ENCODE data around the gene SEC14L2. TPM values are rescaled to one million over a fixed set of nuclear protein-coding genes. Genes with fewer than 3 reads are reported as not detected.

The SEC14L2 gene
- total RNA-seq, 2 donors from 2014 or later, result 2.0 to 10.3 TPM

DNA sequence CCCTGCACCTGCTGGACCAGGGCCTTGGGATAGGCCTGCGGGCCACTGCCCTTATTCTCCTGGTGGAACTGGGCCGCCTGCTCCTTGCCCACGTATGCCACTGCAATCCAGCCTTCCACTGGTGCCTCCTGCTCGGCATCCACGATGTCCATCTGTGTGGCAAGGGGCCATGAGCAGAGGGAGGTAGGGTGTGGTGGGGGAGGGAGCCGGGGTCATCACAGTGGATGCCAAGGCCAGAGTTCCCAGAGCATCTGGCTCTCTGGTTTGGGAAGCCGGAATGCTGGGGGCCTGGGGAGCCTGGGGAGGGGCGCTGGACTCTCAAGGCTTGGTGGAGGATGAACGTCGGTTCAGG is 10.2 kb upstream of the SEC14L2 start:
- H3K4me1 ChIP-seq, result peaks cover 5% of the 10 kb centered on the region
- no peak overlapping the region for H3K27ac ChIP-seq
- H3K27me3 ChIP-seq, result no peaks in the 10 kb centered on the region
- TF ChIP-seq, protein P1, sequence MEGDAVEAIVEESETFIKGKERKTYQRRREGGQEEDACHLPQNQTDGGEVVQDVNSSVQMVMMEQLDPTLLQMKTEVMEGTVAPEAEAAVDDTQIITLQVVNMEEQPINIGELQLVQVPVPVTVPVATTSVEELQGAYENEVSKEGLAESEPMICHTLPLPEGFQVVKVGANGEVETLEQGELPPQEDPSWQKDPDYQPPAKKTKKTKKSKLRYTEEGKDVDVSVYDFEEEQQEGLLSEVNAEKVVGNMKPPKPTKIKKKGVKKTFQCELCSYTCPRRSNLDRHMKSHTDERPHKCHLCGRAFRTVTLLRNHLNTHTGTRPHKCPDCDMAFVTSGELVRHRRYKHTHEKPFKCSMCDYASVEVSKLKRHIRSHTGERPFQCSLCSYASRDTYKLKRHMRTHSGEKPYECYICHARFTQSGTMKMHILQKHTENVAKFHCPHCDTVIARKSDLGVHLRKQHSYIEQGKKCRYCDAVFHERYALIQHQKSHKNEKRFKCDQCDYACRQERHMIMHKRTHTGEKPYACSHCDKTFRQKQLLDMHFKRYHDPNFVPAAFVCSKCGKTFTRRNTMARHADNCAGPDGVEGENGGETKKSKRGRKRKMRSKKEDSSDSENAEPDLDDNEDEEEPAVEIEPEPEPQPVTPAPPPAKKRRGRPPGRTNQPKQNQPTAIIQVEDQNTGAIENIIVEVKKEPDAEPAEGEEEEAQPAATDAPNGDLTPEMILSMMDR (IDR thresholded peaks at IDR 0.05), result no peak
- intact Hi-C loops (cut with DNase I), result loop anchor here (2.0 to 5.0 kb wide), 3 partner anchors 100 to 279 kb away; no protein-coding TSS in a partner anchor
- H3K9me3 ChIP-seq, result no peaks in the 10 kb centered on the region
- H3K36me3 ChIP-seq, result no peaks in the 10 kb centered on the region
- peak; percentile 21 for DNase-seq
- H3K9ac ChIP-seq (ENCODE audit: low read depth in 2 of 2, low read length in 2 of 2), result peak overlapping the region; percentile 66 to 78
- H3K4me3 ChIP-seq, result peak overlapping the region; percentile 44

DNA sequence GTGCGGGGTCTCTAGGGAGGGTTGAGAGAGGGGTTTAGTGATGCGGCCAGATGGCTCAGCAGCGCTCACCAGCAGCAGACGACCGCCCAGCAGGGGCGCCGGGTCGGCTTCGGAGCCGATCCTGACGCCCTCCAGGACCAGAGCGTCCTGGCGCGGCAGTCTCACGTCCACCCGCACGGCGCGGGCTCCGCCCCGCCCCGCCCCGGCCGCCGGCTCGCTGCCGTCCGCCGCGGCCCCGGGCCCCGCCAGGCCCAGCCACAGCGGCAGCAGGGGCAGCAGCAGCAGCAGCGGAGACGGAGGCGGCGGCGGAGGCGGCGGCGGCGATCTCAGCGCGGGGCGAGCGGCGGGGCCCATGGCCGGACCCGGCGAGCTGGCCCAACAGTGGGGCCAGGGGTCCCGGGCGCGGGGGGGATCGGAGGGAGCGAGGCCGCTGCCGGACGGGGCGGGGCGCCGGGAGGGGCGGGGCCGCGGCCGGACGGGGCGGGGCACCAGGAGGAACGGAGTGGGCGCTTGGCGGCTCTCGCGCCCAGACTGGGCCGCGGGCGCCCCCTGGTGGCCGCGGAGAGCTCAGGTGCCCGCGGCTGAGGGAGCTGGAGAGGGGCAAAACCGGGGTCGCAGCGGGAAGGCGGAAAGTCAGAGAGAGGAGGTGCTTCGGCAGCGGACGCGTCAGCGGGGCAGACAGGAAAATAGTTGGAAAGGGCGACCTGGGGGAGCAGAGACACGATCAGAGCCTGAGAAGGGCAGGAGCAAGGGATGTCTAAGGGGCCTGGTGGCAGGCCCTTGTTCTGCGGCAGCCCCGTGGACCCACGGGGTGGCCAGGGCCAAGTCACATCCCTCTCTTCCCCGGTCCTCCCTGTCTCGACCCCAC is 9.6 kb upstream of the SEC14L2 start, which contains the start of gene RNF215:
Gene RNF215, minus strand, starts transcription at position 452 of the 868 bp plus-strand sequence. Its CDS starts 98 bp downstream, at position 354.
- peaks cover 5% of the 10 kb centered on the region for H3K4me1 ChIP-seq
- H3K4me3 ChIP-seq, result peak within 1 kb of the TSS; percentile 44
- no peaks in the 10 kb centered on the region for H3K9me3 ChIP-seq
- intact Hi-C loops (cut with DNase I), result loop anchor here (2.0 to 5.0 kb wide), 3 partner anchors 100 to 280 kb away; no protein-coding TSS in a partner anchor
- H3K36me3 ChIP-seq, result no peaks in the 10 kb centered on the region
- no peak within 1 kb of the TSS for H3K27ac ChIP-seq
- no peaks in the 10 kb centered on the region for H3K27me3 ChIP-seq
- H3K9ac ChIP-seq (ENCODE audit: low read depth in 2 of 2, low read length in 2 of 2), result peak within 1 kb of the TSS; percentile 66 to 78
- TF ChIP-seq, protein P1 (IDR thresholded peaks at IDR 0.05), result peak; percentile 89
- peak; percentile 85 for DNase-seq

DNA sequence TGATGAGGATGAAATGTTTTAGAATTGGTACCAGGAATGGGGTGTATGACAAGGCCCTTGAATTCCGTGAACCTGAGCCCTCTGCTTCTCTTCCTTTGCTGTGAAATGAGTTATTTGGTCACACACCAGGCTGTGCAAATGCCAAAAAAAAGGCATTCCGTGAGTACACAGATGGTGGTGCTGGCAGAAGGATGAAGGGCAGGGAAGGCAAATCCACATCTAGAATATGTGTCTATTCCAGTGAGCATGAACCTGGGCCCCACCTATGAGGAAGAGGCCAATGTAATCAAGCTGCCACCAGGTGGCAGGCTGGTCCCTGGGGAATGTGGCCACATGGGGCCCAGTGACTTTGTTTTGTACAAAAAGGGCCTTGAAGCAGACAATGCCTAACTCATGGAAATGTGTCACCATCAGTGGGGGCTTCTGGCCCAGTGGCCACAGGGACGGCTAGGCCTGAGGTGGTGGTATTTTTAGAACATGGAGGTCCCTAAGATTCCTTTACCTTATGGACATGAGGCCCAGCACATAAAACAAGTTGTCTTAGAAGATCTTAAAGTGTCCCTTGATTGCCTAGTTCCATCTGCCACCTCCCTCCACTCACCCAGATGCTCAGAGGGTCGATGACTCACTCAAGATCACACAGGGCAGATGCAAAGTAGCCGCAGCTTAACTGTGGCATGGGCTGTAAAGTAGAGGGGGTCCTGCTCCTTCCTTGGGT is 5.7 kb upstream of the SEC14L2 start:
- Histone ChIP-seq H3K9ac (ENCODE audit: low read depth in 2 of 2, low read length in 2 of 2) (no peak overlapping the region), H3K27ac (no peak overlapping the region), H3K36me3 (no peaks in the 10 kb centered on the region), H3K27me3 (no peaks in the 10 kb centered on the region), H3K4me3 (no peak overlapping the region), H3K4me1 (peaks cover 5% of the 10 kb centered on the region), H3K9me3 (no peaks in the 10 kb centered on the region)
- DNase-seq, result peak; percentile 78
- TF ChIP-seq, protein P1 (IDR thresholded peaks at IDR 0.05), result peak; percentile 90
- intact Hi-C loops (cut with DNase I), result loop anchor here (2.0 to 5.0 kb wide), 2 partner anchors 36 to 94 kb away; partner anchors contain the start of gene MTFP1

DNA sequence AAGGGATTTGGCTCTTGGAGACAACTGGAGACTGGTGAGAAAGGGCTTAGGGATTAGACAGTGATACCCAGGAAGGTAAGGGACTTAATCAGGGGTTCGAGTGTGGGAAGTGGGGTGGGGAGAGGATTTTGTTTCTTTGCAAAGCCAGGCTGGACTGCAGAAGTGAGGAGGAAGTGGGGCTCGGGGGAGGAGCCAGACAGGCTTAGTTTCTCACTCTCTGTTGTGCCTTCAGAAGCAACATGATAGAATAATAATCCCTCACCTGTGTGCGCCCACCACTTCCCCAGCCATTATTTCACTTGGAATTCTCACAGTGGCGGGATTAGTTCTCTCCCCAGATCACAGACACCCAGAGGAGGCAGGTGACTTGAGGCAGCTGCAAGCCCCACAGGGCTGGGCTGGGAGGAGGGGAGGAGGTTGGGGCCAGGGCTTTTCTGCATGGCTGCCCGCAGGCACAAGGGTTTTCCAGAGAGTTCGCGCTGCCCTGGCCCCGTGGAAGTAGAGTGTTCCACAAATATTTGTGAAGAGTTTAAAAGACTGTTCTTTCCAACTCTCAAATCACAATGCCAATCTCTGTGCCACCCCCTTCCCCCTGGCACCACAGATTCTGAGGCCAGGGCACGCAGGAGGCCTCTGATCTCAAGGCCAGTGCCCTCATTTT is 4.0 kb upstream of the SEC14L2 start:
- H3K27me3 ChIP-seq, result peaks cover 7% of the 10 kb centered on the region
- TF ChIP-seq, protein P1 (IDR thresholded peaks at IDR 0.05), result no peak
- H3K27ac ChIP-seq, result no peak overlapping the region
- H3K36me3 ChIP-seq, result no peaks in the 10 kb centered on the region
- H3K4me1 ChIP-seq, result peaks cover 9% of the 10 kb centered on the region
- H3K9me3 ChIP-seq, result no peaks in the 10 kb centered on the region
- H3K4me3 ChIP-seq, result no peak overlapping the region
- intact Hi-C loops (cut with DNase I), result loop anchor here (5.0 kb wide), 1 partner anchor 35 kb away; the partner anchor contains the start of gene MTFP1
- no peak for DNase-seq
- H3K9ac ChIP-seq (ENCODE audit: low read depth in 2 of 2, low read length in 2 of 2), result no peak overlapping the region

DNA sequence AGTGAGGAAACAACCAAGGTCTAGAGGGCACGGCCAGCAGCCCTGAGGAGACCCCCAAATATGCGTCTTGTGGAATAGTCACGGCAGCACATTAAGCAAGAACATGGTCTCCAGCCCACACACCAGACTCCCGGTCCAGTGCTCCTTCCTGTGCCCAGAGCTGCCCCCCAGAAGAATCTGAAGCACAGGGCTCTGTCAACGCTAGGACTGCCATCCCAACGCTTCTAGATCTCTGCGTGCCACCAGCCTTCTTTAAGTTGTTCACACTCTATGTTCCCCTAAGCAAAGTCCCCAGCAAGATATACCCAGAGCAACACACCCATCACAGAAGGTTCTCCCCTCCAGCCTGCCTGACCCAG is 3.5 kb upstream of the SEC14L2 start:
- TF ChIP-seq, protein P1 (IDR thresholded peaks at IDR 0.05), result no peak
- H3K9ac ChIP-seq (ENCODE audit: low read depth in 2 of 2, low read length in 2 of 2), result no peak overlapping the region
- intact Hi-C loops (cut with DNase I), result loop anchor here (5.0 kb wide), 1 partner anchor 34 kb away; the partner anchor contains the start of gene MTFP1
- H3K27me3 ChIP-seq, result peaks cover 10% of the 10 kb centered on the region
- H3K4me3 ChIP-seq, result no peak overlapping the region
- H3K4me1 ChIP-seq, result peaks cover 9% of the 10 kb centered on the region
- H3K36me3 ChIP-seq, result no peaks in the 10 kb centered on the region
- H3K9me3 ChIP-seq, result no peaks in the 10 kb centered on the region
- H3K27ac ChIP-seq, result no peak overlapping the region
- no peak for DNase-seq
